Measurements from ENCODE around the gene SUGP2.

SUGP2 gene

DNA sequence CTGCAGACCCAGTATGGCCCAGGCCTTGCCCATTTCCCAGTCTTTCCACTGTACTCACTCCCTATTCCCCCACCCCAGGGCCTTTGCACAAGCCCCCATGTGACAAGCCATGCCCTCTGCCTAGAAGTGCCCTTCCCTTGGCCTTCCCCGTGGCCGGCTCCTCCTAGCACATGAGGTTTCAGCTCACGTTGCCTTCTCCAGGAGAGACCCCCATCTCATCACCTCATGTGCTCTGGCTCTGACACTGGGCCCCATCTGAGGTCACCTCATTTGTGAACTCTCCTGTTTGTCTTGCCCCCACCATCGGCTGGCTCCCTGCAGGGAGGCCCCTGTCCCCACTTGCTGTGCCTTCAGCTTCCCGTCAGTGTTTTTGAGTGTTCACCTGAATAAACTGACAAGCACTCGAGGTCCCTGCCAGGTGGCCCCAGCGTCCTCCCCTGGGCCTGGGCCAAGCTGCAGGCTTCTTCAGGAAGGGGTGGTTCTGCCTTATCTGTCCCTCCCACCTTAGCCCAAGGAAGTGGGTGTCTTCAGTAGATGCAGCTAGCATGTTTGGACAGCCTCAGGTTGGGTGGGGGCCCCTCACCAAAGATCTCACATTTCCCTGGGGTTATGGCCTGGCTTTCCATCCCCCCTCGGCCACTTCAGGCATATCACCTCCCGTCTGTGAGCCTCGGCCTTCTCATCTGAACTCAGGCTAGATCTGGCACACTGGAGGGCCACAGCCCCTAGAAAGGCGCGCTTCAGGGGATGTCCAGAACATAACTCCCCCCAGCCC, 26.7 kb upstream of the SUGP2 start:
- DNase-seq (ENCODE audit: low read depth, low spot score) = no peak

DNA sequence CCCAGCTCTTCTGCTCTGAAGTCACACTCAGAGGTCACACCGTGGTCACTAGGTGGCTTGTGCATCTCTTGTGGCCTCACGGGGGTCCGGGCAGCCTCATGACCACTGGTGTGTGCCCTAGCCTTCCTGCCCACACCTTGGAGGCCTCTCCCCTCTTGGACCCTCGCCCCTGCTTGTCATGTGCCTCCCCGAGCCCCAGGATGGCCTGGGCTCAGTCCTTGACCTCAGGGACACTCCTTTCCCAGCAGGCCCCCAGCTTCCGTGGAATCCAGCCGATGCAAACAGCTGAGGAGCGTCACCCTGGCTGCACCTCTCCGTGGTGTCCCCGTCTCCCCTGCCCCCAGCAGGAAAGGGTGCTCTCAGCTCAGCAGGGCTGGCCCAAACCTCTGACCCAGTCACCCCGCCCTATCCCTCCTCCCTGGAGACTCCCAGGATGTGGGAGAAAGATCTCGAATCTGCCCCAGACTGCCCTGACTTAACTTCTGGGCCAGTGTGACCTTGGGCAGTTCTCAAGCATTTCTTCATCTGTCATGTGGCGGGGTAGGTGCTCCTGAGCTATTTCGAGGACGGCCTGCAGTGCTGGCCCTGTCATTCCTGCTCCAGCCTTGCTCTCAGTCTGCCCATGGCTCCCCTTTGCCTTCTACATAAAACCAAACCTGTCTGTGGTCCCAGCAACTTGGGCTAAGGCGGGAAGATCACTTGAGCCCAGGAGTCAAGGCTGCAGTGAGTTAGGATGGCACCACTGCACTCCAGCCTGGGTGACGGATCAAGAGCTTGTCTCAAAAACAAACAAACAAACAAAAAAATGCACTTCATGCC, 25.9 kb upstream of the SUGP2 start:
- no peak for DNase-seq (ENCODE audit: low read depth, low spot score)

DNA sequence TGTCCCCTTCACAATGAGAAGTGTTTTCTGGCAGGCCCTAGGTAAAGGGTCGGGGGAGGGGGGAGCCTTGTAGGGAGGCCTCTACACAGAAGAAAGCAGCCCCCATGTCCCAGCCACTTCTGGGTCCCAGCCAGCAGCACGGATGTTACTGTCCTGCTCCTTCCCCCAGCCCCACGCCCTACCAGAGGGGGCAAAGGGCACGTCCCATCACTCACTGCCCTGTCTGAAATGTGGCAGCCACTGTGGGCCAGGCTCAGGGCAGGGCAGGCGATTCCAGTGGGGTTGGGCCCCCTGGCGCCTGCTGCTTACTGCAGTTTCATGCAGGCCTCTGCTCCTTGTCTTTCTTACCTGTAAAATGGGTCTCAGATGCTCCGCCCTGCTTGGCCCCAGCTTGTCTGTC, 24.4 kb upstream of the SUGP2 start:
- no peak for DNase-seq (ENCODE audit: low read depth, low spot score)

GRCh38 chr19:19057317-19057716, 24.0 kb upstream of the SUGP2 start:
- DNase-seq (ENCODE audit: low read depth, low spot score) = no peak

DNA sequence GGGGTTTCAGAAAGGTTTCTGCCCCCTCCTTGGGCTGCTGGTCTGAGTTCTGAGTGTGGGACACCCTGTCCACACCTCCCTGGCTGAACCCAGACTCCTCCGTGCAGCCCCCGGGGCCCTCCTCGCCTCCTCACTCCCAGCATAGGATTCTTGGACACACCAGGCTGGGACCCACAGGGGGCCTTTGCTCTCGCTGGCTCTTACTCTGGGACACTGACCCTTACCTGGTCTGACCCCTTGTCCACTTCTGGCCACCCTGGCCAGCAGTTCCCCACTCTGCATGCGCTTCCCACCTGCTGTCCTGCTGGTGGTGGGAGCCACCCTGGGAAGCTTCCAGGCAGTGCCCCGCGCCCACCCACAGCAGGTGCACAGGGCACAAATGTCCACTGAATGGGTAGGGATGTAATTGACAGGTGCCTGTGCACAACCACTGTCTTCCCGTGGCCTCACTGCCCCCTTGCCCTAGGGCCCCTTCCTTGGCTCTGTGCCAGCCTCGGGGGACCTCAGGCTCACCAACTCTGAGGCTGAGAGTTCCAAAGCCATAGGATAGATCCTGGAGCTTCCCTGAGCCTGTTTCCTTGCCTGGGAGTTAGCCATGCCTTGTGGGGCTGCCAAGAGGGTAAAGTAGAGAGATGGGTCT, 23.4 kb upstream of the SUGP2 start:
- DNase-seq (ENCODE audit: low read depth, low spot score) = no peak

GRCh38 chr19:19055701-19056100, 22.4 kb upstream of the SUGP2 start:
- DNase-seq (ENCODE audit: low read depth, low spot score) = no peak

GRCh38 chr19:19054939-19055440, 21.7 kb upstream of the SUGP2 start:
- DNase-seq (ENCODE audit: low read depth, low spot score) = no peak

DNA sequence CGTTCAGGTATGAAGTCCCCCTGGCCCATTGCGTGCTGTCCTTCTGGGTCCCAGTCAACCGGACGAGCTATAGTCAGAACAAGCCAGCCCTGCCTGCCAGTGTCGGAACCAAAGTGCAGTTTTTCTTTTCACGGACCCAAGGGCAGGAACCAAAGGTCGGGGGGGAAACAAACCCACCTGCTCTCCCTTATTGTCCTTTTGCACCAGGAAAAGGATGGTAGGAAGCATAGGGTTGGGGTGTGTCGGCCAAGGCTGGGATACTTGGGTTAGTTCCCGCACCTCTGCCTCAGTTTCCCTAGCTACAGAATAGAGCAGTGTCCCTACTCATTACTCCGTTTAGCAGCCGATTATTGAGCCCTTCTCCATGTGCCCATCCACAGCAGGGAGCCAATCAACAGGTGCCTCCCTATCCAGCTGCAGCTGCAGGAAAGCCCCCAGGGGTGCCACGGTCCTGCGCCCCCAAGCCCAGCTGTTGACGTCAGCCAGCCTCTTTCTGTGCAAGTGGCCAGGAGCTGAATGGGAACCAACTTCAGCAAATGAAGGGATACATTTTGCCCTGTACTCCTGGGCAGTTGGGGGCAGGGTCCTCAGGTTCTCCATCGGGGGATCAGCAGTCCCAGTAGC, 21.1 kb upstream of the SUGP2 start:
- no peak for DNase-seq (ENCODE audit: low read depth, low spot score)

DNA sequence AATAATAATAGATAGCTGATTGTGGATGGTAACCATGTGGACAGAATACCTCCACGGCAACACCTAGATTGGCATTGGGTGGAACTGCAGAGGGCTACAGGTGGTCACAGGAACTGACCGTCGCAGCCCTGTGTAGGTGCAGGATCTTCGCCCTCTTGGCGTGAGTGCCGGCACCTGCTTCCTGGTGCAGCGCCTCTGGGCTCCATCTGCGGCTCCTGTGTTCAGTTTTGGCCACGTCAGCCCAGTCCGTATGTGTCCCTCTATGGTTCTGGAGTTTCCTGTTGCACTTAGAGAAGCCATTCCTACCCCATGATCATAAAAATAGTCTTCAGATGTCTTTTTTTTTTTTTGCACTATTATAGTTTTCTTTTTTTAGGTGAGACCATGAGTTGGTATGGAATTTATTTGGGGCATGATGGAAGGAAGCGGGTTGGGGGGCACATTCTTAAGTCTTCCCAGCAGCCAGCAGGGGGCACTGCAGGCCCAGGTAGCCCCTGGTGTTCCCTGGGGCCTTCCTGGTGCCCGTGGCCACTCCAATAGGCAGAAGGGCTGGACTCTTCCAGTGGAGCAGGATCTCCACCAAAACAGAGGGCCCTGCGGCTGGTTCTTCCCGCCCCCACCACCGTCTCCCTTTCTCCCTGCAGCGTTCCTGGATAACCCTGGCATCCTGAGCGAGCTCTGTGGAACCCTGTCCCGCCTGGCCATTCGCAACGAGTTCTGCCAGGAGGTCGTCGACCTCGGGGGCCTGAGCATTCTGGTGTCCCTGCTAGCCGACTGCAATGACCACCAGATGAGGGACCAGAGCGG, 20.4 kb upstream of the SUGP2 start:
- DNase-seq (ENCODE audit: low read depth, low spot score) = peak; percentile 57

GRCh38 chr19:19052921-19053320, 19.6 kb upstream of the SUGP2 start:
- no peak for DNase-seq (ENCODE audit: low read depth, low spot score)

GRCh38 chr19:19051478-19052213, 18.3 kb upstream of the SUGP2 start:
- peak; percentile 41 for DNase-seq (ENCODE audit: low read depth, low spot score)

DNA sequence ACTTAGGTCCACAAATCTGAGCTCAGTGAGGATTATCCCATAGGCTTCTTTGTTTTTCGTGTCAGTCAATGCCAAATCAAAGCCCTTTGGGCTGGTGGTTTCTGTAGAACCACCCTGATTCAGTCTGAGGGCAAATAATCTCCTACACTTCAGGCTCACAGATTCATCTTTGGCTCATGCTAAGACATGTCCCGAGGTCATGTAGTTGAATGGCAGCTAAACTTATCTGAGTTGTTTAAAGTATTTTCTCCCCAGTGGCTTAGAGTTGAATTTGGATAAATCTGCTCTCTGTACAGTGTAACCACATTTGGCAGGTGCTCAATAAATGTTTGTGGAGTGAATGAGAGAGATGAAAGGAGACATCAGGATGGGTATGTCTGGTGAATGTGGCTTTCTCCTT, 17.4 kb upstream of the SUGP2 start:
- DNase-seq (ENCODE audit: low read depth, low spot score) = no peak

- DNase-seq (ENCODE audit: low read depth, low spot score) = no peak
These were observed 16.8 kb upstream of the SUGP2 start for GRCh38 chr19:19050104-19050503.

DNA sequence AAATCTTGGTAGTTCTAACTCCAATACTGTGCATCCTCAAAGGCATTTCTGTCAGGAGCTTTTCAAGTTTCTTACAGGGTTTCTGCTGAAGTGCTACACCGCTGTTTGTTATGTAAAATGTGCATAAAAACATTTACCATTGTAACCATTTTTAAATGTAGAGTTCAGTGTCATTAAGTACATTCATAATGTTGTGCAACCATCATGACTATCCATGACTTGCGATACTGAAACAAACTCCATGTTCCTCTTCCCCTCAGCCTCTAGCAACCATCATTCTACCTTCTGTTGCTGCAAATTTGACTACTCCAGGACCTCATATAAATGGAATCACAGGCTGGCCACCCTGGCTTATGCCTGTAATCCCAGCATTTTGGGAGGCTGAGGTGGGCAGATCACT, 16.1 kb upstream of the SUGP2 start:
- no peak for DNase-seq (ENCODE audit: low read depth, low spot score)

DNA sequence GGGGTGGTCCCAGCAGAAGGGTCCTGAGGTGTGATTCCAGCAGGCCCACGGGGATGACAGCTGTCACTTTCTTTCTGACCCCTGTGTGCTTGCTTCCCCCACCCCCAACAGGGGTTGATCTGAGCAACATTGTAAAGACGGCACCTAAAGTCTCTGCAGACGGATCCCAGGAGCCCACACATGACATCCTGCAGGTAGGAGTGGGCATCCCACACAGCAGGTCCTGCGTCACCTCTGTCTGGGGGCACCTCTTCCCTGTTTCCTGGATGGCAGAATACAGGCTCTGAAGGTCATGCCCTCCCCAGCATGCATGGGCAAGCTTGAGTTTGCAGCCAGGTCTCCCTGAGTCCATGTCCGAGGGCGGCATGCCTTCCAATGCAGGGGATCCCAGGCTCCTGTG, 10.6 kb upstream of the SUGP2 start:
- DNase-seq (ENCODE audit: low read depth, low spot score) = no peak

DNA sequence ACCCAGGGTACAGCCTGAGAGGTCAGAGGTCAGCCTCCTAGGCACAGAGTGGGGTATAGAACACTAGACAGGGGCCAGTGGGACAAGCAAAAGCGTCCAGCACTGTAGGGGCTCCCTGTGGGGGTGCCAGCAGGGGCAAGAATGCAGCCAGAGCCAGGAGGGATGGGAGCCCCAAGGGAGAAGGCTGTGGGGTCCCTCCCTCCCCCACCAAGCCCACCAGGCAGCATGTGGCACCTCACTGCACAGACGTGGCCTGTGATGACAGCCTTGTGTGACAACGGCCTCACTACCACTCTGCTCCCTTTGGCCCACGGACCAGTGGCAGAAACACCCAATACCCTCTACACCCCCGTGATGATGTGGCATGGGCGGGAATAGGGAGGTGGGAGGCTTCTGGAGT, 10.2 kb upstream of the SUGP2 start:
- DNase-seq (ENCODE audit: low read depth, low spot score) = no peak

GRCh38 chr19:19042732-19043280, 9.5 kb upstream of the SUGP2 start:
- no peak for DNase-seq (ENCODE audit: low read depth, low spot score)

GRCh38 chr19:19040417-19040816, 7.1 kb upstream of the SUGP2 start:
- DNase-seq (ENCODE audit: low read depth, low spot score) = no peak

DNA sequence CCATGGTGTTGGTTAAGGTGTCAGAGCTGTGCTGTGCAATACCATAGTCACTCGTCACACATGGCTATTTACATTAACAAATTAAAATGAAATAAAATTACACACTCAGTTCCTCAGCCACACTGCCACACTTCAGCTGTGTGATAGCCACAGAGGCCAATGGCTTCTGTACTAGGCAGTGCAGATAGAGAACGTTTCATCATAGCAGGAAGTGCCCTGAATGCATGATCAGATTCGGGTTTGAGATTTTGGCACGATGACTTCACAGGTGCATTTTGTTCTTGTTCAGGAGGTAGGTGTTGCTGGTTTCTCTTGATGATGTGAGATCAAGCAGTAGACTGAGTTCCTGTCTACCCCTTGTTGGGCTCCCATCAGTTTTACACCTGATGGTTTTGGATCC, 6.6 kb upstream of the SUGP2 start:
- no peak for DNase-seq (ENCODE audit: low read depth, low spot score)

DNA sequence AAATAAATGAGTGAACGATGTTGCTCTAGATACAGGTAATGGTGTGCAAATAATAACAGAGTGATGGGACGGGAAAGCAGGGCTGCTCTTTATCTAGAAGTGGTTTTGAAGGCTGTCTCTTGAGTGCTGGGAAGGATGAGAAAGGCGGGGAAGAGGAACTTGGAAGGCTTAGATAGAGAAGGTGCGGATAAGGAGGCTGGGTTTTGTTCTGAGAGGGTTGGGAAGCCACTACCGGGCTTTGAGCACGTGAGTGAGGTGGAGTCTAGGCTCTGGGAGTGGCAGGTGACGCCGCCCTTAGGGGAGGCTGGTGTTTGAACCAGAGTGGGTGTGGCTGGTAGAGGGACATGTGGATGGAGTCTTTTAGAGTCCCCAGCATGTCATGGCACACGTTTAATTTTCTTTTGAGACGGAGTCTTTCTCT, 897 bp upstream of the SUGP2 start:
- peak; percentile 87 for DNase-seq (ENCODE audit: low read depth, low spot score)

Measured in ELF-1 (cell line).